NCI-H526 (cell line): ENCODE data around the gene ARHGAP26.
"Not testable (repeated sequence)": the region's sequence is repeated elsewhere in the genome, so short reads cannot be mapped to it uniquely, and the experiment has no call there.

Experiments used
- DNase-seq, 2 experiments: peaks; one replicate each; lab custom pipeline; 2025; lab: John Stamatoyannopoulos, UW

Gene ARHGAP26

DNA sequence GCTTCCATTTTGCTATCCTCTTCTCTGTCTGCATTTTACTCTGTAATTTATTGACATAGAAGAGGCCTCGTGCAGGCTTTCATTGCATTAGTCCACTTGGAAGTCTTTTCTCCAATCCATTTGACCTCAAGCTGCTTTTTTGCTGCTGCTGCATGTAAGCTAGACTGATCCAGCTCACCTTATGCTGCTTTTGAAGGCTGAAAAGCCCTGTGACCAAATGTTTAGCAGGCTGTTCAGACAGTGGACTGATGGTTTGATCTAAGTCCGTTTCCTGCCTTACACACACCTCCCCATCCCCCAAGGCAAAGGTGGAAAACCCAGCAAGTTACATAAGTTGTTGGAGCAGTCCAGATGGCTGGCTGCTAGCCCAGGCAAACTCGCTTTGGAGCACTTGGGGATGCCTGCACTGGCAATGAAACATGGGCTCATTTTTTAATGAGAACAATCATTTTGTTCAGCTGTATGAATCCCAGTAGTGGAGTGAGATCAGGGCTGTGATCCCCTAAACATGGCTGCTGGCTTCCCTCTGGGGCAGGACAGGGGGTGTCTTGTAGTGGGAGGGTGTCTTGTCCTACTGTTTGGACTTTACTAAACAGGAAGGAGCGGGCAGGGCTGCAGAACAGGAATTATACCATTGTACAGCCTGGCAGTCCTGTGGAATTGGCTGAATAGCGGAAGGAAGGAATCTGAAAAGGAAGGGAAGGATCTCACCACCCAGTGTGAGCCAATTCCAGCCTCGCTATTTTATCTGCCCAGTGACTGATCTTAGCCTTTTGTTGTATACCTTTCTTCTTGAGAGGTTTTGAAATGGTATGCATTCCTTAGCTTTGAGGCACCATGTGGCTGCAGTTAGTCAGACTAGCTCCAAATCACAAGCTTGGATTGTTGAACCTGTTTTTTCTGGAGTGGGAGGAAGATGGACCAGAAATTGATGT is 212.0 kb downstream of the ARHGAP26 start:
- no peak for DNase-seq

DNA sequence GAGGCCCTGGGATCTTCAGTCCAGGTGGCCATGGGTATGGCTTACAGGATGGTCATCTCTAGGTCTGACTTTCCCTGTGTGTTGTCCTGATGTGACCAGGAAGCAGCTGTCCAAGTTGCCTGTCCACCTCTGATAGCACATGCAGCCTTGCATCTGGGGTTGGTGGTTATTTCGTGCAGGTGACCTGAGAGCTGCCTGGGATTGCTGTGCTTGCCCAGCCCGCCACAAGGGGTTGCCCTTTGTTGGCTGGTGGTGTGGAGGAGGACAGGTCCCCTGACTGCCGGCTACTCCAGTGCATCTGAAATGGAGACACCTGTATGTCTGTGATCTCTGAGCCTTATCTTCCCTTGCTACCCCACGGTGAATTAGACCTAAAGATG is 212.6 kb downstream of the ARHGAP26 start:
- DNase-seq, result no peak

DNA sequence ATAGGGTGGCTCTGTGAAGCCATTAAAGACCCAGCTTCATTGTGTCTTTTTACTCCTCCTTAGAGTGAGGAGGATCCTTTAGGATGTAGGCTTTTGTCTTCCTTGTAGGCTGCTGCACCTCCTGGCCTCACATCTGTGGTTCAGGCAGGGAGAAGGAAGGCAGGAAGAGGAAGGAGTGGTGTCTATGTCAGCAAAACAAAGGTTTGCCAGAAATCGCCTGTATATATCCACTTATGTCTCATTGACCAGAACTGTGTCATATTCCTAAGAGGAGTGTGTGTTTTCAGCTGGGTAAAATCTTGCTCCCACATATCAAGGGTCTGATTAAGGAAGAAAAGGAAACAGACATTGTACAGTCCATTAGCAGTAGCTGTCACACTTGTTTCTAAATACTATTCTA is 213.8 kb downstream of the ARHGAP26 start:
- DNase-seq, result no peak

DNA sequence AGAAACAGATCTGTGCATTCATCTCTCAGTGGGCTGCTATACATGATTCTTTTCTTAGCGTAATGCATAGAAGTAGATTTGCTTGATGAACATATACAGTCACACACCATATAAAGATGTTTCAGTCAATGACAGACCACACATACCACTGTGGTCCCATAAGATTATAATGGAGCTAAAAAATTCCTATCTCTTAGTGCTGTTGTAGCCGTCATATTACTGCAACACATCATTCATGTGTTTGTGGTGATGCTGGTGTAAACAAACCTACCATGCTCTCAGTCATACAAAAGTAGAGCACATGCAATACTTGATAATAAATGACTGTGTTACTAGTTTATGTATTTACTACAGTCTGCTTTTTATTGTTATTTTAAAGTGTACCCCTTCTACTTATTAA is 214.3 kb downstream of the ARHGAP26 start:
- DNase-seq, result no peak

DNA sequence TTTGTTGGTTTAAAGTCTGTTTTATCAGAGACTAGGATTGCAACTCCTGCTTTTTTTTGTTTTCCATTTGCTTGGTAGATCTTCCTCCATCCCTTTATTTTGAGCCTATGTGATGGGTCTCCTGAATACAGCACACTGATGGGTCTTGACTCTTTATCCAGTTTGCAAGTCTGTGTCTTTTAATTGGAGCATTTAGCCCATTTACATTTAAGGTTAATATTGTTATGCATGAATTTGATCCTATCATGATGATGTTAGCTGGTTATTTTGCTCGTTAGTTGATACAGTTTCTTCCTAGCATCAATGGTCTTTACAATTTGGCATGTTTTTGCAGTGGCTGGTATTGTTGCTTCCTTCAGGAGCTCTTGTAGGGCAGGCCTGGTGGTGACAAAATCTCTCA is 219.1 kb downstream of the ARHGAP26 start:
- not testable (repeated sequence) for DNase-seq

DNA sequence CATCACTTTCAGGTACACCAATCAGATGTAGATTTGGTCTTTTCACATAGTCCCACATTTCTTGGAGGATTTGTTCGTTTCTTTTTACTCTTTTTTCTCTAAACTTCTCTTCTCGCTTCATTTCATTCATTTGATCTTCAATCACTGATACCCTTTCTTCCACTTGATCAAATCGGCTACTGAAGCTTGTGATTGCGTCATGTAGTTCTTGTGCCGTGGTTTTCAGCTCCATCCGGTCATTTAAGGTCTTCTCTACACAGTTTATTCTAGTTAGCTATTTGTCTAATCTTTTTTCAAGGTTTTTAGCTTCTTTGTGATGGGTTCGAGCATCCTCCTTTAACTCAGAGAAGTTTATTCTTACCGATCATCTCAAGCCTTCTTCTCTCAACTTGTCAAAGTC is 219.9 kb downstream of the ARHGAP26 start:
- DNase-seq, result not testable (repeated sequence)

DNA sequence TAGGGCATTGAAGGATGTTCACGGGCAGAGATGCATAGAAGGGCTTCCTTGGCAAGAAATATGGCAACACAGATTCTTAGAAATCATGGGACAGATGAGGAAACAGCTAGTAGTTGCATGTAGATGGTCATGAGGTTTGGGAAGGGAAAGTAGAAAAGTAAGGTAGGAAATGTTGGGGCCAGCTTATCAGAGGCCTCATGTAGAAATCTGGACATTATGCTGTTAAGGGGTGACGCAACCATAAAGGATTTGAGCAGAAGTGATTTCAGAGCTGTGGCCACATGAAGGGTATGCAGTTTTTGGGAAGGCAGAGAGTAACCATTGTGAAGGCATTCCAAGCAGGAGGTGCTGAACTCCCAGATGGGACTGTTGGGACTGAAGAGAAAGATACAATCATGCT is 224.0 kb downstream of the ARHGAP26 start:
- DNase-seq, result no peak

DNA sequence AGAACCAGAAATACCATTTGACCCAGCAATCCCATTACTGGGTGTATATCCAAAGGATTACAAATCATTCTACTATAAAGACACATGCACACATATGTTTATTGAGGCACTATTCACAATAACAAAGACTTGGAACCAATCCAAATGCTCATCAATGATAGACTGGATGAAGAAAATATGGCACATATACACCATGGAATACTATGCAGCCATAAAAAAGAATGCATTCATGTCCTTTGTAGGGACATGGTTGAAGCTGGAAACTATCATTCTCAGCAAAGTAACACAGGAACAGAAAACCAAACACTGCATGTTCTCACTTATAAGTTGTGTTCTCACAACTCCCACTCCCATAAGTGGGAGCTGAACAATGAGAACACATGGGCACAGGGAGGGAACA is 225.4 kb downstream of the ARHGAP26 start:
- DNase-seq, result not testable (repeated sequence)

DNA sequence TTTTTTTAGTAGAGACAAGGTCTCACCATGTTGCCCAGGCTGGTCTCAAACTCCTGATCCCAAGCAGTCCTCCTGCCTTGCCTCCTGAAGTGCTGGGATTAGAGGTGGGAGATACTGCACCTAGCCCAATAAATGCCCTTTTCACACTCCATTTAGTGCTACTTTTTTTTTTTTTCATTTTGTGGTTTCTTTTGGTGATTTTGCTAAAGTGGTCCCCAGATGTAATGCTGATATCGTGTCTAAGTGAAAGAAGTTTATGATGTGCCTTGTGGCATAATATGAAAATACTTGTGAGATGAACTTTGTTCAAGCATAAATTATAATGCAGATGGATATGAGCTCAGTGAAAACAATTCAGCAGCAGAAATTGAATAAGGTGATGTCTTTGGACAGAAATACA is 227.4 kb downstream of the ARHGAP26 start:
- DNase-seq, result no peak

DNA sequence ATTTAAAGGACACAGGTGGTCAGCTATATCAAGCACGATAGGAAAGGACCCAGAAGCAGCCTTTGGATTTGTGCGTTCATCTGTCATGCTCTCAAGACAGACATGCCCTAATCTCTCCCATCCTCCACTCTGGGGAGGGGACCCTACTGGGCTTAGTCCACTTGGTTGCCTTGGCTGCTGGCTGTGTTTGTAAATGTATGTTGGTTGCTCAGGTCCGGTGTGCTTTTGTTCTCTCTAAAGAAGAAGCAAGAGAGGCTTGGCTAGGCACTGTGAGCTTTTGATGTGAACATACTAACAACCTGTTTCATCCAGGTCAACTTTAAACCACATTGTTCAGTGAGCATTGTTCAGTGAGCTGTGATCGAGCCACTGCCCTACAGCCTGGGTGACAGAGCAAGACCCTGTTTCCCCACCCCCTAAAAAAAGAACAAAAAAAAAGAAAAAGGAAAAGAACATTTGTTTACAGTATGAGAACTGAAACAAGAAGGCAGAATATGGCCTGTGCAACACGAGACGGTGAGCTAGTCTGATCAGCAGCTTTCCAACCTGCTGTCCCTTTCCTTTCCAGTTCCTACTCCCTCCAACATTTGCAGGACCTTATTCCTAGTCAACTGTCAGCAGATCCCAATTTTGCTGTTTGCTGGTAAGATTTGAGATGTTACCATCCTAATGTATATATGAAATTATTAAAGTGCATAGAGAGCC is 228.3 kb downstream of the ARHGAP26 start:
- no peak for DNase-seq

DNA sequence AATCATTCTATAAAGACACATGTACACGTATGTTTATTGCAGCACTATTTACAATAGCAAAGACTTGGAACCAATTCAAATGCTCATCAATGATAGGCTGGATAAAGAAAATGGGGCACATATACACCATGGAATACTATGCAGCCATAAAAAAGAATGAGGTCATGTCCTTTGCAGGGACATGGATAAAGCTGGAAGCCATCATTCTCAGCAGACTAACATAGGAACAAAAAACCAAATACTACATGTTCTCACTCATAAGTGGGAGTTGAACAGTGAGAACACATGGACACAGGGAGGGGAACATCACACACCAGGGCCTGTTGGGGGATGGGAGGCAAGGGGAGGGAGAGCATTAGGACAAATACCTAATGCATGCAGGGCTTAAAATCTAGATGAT is 230.4 kb downstream of the ARHGAP26 start:
- not testable (repeated sequence) for DNase-seq

DNA sequence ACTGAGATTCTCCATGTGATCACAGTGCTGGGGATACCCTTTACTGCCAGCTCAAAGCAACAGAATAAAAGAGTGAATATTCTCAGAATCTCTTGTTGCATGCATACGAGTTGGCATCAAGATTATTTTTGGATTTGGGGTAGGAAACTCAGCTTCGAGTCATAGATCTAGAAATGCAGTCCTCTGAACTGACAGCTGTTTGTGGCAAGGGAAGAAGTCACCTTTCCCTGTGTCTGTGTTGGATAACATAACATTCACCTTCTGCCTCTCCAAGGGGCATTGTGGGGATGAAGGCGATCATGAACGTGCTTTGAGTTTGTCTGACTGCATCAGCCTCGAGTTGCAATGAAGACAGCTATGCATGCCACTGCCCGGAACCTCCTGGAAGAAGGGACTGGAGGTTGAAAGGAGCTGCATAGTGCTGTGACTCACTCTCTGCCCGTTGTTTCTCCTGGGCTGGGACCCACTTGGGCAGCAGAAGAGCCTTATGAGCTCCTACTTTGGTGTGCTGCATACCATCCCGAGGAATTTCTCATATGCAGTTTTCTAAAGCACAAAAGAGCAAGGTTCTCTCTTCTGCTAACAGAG is 231.7 kb downstream of the ARHGAP26 start:
- DNase-seq, result no peak

DNA sequence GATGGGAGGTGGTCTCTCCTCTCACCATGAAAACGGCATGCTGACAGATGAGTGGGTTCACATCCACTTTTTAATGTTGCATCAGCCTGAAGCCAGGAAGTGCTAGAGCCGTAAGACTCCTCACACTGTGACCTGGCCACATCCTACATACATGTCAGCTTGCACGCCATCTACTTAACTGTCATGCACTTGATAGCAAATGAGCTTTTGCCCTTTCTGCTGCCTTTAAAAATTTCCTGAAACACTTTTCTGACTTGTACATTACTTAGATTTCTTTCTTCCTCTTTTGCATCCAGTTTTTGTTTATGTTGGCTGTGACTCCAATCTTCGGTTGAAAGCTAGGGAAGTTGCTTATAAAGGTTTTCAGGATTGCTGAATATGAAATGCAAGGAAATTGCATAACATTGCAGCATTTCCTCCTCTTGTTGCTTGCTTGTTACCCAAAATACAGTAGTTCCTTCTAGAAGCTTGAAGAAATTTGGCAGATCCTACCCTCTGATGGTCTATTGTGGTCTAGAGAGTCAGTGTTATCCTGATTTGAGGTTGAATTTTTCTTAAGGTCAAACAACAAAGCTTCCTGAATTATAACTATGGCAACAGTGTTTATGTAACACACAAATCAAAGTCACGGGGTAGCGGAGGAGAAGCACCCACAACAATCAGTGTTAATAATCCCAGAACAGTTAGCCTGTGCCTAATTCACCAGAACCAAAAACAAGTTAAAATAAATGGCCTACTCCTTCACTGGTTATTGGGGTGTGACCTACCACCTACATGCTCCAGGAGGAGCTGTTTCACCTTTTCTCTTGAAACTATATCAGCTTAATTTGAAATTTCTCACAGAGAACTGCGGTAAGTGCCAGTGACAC is 232.5 kb downstream of the ARHGAP26 start:
- peak in 1 of 2 experiments; percentile 40 for DNase-seq

DNA sequence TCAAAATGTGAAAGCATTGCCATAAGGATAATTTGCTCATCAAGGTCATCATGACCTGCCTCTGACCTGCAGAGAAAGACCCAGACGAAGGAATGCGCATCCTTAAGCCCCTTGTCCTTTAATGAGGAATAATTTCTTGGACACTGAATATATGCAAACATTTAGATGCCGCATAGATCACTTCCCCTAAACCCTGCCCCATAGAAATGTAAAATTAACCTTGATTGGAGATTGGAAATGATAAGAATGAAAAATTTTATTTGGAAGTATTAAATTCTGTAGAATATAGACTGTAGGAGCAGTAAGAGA is 233.1 kb downstream of the ARHGAP26 start:
- no peak for DNase-seq

DNA sequence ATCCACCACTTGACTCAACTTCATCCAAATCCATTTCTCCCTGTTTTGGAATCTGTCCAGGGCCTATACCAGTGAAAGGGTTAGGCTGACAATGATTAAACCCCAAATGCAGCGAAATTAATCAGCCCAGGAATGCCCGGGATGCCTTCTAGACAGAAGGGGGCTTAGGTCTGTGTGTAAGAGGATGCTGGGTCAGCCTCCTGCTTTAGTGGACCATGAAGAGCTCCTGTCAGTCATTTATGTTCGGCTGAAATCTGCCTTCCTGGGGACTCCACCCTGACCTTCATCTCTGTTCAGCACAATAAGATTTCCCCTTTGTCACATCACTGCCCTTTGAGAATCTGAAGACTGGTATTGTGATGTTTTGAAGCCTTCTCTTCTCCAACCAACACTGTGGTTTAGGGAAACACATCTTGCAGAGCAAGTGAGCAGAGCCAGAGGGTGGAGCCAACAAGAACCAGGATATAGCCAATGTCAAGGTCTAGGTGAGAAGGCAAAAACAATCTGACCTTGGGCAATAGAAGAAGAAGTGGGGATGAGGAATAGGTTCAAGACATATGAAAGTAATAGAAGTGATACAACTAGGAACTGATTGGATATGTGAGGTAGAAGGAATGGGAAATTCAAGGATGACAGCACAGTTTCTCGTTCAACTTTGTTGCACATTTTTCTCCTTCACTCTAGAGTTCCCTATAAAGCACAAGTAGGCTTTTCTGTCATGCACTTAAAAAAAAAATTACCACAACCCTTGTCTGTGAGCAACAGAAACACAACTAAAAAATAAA is 234.4 kb downstream of the ARHGAP26 start:
- no peak for DNase-seq

DNA sequence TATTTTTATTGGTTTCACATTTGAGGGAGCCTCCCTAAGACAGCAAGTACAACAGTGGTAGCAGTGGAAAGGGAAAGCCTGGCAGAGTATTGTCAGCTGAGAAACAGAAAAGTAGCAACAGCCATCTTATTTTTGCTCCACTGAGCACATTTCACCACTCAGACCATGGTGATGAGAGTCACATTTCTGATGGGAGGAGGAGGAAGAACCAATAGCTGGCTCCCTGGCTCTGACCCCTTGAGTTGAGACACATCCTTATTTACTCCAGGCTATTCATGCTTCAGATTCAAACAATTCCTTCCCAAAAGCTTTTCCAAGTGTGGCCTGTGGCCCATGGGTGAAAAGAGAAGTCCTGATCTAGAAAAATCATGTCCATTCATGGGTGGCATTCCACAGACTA is 236.3 kb downstream of the ARHGAP26 start:
- no peak for DNase-seq

DNA sequence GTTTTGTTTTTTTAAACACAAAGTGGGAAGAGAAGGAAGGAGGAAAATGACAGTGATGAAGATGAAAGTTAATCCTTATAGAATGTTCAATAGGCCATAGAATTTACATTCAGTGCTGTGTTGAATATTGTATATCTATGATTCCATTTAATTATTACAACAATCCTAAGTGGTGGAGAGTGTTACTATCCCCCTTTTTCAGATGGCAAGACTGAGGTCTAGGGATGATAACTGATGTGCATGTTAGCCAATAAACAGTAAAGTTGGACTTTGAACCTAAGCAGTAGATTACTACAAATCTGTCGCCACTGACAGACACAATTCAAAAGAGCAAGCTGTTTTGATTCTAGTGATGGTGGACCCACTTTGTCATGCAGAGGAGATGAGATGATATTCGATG is 237.9 kb downstream of the ARHGAP26 start:
- no peak for DNase-seq

DNA sequence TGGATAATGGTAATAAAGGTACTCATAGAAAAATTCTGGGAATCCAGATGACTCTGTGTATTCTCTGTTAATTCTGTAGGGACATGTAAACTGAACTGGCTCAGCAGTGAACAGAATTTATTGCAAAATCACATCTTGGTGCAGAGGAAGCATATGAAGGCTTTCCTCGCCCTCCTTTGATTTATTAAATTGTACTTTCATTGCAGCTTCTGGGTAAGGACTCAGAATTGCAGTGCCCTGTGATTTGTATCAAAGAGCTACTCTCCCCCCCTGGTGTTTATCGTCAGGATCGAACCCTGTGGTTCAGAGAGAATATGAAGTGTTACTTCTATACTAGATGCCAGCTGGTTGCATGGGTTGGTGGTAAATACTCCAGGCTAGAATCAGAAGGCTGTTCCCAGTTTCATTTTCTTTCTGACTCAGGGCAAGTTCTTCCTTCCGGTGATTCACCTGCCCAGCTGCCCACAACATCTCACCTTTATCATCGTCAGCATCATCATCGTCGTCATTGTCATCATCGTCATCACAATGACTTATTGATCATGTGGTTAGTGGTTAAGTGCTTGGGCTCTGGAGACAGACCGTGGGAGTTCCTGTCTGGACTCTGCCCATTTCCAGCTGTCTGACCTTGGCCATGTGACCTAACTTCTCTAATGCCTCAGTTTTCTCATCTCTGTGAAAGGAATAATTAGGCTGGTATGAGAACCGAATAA is 238.8 kb downstream of the ARHGAP26 start:
- DNase-seq, result no peak

DNA sequence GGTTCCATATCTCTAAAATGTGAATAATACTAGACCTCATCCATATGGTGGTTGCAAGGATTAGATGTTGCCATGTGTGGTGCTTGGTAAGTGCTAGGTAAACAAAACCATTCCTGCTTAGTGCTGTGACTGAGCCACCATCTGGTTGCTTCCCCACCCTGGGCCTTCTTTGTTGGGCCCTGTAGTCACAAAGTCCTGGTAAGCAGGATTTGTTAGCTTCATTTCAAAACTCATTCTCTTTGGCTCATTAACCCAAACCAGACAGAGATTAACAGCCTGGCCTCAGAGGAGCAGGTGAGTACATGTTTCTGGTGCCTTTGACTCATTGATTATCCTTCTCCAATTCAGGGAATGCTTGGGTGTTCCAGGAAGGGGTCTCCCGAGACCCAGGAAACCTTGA is 240.2 kb downstream of the ARHGAP26 start:
- DNase-seq, result no peak

DNA sequence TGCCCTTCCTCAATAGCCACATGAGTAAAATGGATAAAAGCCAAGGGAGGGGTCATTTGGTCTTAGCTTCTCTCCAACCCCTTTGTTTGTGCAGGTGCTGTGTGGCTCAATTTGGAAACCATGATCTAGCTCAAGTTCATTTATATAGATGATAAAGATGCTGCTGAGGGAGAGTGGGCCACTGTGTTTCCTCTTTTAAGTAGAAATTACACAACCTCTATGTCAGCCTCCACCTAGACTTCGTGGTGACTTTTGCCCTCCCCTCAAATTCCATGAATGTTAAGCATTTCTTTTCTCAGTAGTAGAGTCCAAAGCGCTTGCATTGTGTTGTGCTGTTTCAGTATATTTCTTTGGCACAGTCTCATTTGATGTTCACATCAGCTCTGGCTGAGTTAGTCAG is 241.4 kb downstream of the ARHGAP26 start:
- no peak for DNase-seq
